ENCODE measurements around the gene SLC7A1. TPM values are rescaled to one million over a fixed set of nuclear protein-coding genes. Genes with fewer than 3 reads are reported as not detected.

The SLC7A1 gene
- total RNA-seq, 2 experiments from 2014 or later: 106 to 114 TPM

DNA sequence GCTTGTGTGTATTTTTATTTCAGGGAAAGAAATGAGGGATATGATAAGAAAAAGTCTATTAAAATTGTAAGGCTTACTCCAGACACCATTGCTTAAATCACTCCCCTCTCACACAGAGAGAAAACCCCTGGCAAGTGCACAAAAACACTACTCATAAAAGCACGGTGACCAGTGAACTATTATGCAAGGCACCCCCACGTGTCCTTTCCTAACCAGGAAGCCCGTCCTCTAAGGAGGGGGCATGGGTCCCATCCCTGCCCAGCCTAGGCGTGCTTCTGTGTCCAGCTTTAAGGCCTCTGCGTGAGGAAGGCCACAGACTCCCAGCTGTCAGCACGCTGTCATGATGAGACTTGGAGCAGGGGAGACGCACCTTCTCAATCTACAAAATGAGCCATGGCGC, 83.5 kb downstream of the SLC7A1 start:
- ChIA-PET CTCF (no interaction called here), POLR2A (no interaction called here)
- Mint-ChIP-seq H3K4me3 (no peak overlapping the region), H3K27me3 (no peaks in the 10 kb centered on the region), H3K9me3 (no peaks in the 10 kb centered on the region), H3K4me1 (ENCODE audit: low read depth) (no peaks in the 10 kb centered on the region), H3K36me3 (peaks cover 33% of the 10 kb centered on the region), H3K27ac (no peak overlapping the region)
- intact Hi-C loops (cut with micrococcal nuclease): no loop called here
- no peak for DNase-seq

DNA sequence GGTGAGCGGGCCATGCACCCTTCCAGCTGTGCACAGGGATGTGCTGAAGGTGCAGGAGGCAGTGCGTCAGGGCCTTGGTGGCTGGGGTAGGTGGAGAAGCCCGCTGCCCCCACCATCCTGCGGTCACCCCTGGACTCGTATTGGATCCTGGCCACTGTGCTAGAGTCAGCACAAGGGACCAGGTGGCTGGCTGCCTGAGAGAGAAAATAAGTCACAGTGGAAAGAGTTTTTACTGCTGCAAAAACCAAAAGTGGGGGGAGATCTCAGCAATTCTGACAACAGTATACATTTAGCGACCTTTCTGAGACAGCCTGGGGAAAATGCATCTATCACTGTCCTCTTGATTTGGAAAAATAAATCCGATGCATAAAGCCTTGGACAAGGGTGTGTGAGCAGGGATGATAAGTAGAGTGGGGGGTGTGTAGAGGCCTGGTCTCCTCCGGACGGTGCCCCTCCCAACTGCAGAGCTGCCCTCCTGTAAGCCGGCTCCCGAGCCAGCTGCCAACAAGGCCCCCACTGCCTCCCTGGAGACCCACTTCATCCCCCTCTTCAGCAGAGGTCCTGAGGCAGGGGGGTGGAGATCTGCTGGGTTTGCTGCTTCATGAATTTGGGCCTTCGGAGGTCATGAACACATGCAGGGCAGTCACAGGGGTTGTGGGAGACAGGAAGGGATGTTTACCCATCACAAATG, 84.2 kb downstream of the SLC7A1 start:
- Mint-ChIP-seq H3K36me3 (peaks cover 27% of the 10 kb centered on the region), H3K4me3 (no peak overlapping the region), H3K27ac (no peak overlapping the region), H3K9me3 (no peaks in the 10 kb centered on the region), H3K4me1 (ENCODE audit: low read depth) (no peaks in the 10 kb centered on the region), H3K27me3 (no peaks in the 10 kb centered on the region)
- DNase-seq: no peak
- ChIA-PET CTCF (no interaction called here), POLR2A (no interaction called here)
- intact Hi-C loops (cut with micrococcal nuclease): no loop called here

- H3K27me3 Mint-ChIP-seq: no peaks in the 10 kb centered on the region
- intact Hi-C loops (cut with micrococcal nuclease): no loop called here
- H3K36me3 Mint-ChIP-seq: peaks cover 22% of the 10 kb centered on the region
These were observed 84.8 kb downstream of the SLC7A1 start for GRCh38 chr13:29510651-29511084.

DNA sequence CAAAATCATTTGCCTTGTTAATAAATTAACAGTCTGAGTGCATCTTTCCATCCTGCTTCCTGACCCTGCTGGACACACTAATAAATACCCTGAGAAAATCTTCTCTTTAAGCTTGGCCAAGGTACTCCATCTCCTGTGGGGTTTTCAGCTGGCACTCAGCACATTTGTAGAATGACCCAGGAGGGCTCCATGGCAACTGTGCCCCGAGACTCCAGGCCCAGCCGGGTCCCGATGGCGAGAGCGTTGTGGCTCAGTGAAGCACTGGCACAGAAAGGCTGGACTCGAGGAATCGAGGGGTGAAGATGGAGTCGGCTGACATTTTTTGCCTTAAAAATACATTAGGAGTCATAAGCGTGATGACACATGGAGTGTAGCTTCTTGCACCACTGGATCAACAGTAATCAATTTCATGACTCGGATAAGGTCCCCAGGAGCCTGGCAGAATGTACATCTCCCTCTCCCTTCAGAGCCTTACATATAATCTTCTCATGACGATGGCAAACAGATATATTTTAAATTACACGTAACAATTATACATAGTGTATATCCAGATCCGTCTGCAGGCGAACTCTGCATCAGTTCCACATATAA, 85.4 kb downstream of the SLC7A1 start:
- H3K4me1 Mint-ChIP-seq (ENCODE audit: low read depth): no peaks in the 10 kb centered on the region
- H3K4me3 Mint-ChIP-seq: no peak overlapping the region
- intact Hi-C loops (cut with micrococcal nuclease): no loop called here
- H3K36me3 Mint-ChIP-seq: peaks cover 20% of the 10 kb centered on the region
- no peak overlapping the region for H3K27ac Mint-ChIP-seq
- no peaks in the 10 kb centered on the region for H3K9me3 Mint-ChIP-seq
- CTCF ChIA-PET: interaction anchor here (0.6 to 5.7 kb wide), 6 partner anchors 8 to 261 kb away, joined by 3 to 86 read pairs (median 18); no protein-coding TSS in a partner anchor
- POLR2A ChIA-PET: no interaction called here
- DNase-seq: no peak
- H3K27me3 Mint-ChIP-seq: no peaks in the 10 kb centered on the region

More at GRCh38 chr13:29510651-29511084, 84.8 kb downstream of the SLC7A1 start:
- H3K4me3 Mint-ChIP-seq: no peak overlapping the region
- no peaks in the 10 kb centered on the region for H3K4me1 Mint-ChIP-seq (ENCODE audit: low read depth)
- CTCF ChIA-PET: interaction anchor here (2.2 to 3.3 kb wide), 3 partner anchors 7 to 204 kb away, joined by 6 to 36 read pairs (median 25); no protein-coding TSS in a partner anchor
- H3K9me3 Mint-ChIP-seq: no peaks in the 10 kb centered on the region
- DNase-seq: no peak
- no peak overlapping the region for H3K27ac Mint-ChIP-seq
- POLR2A ChIA-PET: no interaction called here

DNA sequence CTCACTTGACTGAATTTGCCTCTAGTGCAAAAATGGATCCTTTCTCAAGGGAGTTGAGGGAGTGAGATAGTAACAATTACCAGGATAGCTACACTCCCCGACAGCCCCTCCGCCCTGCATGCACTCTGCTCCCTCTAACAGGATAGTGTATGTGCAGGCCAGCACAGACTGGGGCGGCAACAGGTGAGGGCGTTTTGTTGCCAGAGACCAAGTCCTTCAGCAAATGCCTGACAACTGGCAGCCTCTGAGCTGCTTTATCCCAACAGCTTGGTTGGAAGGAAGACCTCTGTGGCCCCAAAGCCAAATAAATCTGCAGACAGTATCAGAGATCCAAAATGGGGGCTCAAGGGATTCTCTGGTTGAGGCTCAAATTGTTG, 86.6 kb downstream of the SLC7A1 start:
- ChIA-PET CTCF (interaction anchor here (0.6 to 5.7 kb wide), 34 partner anchors 9 to 606 kb away, joined by 3 to 86 read pairs (median 6); partner anchors contain the start of gene SLC7A1), POLR2A (no interaction called here)
- no peak for DNase-seq
- Mint-ChIP-seq H3K4me3 (no peak overlapping the region), H3K36me3 (peaks cover 18% of the 10 kb centered on the region), H3K27ac (no peak overlapping the region), H3K4me1 (ENCODE audit: low read depth) (no peaks in the 10 kb centered on the region), H3K27me3 (no peaks in the 10 kb centered on the region), H3K9me3 (no peaks in the 10 kb centered on the region)
- intact Hi-C loops (cut with micrococcal nuclease): loop anchor here (1.0 kb wide), 2 partner anchors 199 to 604 kb away; no protein-coding TSS in a partner anchor

DNA sequence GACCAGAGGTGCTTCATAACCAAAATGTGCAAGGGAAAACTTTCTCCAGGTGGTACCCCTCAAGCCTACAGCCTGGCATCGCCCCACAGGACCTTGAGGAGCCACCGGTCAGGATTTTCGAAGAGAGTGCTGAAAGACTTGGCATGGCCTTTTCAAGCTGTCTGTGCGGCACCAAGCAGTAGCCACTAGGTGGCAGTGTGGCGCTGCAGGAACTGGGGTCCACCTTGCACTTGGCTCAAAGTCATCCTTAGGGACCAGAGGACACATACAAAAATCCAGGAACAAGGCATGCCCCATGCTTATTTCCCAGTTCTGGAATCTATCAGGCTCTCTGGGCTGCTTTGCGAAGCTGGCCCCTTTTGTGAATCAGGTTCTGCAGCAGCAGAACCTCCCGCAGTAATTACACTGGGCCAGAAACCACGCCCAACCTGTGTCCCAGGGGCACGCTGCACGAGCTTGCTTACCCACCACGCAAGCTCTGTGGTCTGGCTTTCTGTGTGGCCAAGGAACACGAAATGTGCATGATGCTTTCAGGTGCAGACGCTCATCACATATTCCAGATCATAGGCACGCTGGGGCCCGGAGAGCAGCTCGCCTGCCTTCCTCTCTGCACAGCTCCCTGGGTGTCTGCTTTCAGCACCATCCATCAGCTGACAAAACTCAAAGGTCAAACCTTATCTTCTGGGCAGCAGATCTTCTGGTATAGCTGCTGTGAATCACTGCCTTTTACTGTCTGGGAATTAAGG, 87.2 kb downstream of the SLC7A1 start:
- ChIA-PET CTCF (interaction anchor here (0.6 to 5.7 kb wide), 41 partner anchors 8 to 606 kb away, joined by 3 to 86 read pairs (median 5); partner anchors contain the start of gene SLC7A1), POLR2A (no interaction called here)
- no peak overlapping the region for H3K27ac Mint-ChIP-seq
- peaks cover 2% of the 10 kb centered on the region for H3K27me3 Mint-ChIP-seq
- intact Hi-C loops (cut with micrococcal nuclease): loop anchor here (1.0 kb wide), 2 partner anchors 200 to 605 kb away; no protein-coding TSS in a partner anchor
- peaks cover 14% of the 10 kb centered on the region for H3K36me3 Mint-ChIP-seq
- DNase-seq: peak; percentile 82
- no peaks in the 10 kb centered on the region for H3K4me1 Mint-ChIP-seq (ENCODE audit: low read depth)
- H3K9me3 Mint-ChIP-seq: no peaks in the 10 kb centered on the region
- H3K4me3 Mint-ChIP-seq: no peak overlapping the region

DNA sequence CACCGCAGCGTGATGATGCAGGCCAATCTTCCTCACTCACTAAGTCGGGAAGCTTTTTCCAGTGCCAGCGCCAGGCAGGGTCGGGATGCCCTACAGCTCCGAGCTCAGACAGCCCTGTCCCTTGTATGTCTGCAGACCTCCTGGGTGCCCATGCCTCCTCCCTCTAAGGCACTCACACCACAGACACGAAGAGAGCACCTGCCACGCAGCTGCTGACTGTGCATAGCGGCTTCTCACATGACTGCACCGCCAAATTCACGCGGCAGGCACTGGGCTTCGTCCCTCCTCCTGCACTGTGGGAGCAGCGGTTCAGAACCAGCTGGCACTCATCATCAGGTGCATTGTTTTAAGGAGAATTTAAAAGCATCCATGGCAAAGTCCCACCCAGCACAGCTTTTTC, 88.1 kb downstream of the SLC7A1 start:
- Mint-ChIP-seq H3K36me3 (peaks cover 11% of the 10 kb centered on the region), H3K27me3 (peaks cover 4% of the 10 kb centered on the region), H3K4me1 (ENCODE audit: low read depth) (no peaks in the 10 kb centered on the region), H3K4me3 (no peak overlapping the region), H3K9me3 (no peaks in the 10 kb centered on the region), H3K27ac (no peak overlapping the region)
- DNase-seq: no peak
- POLR2A ChIA-PET: no interaction called here
- intact Hi-C loops (cut with micrococcal nuclease): no loop called here
- CTCF ChIA-PET: interaction anchor here (0.8 to 5.7 kb wide), 16 partner anchors 10 to 607 kb away, joined by 3 to 86 read pairs (median 12); no protein-coding TSS in a partner anchor

- H3K27me3 Mint-ChIP-seq: peaks cover 6% of the 10 kb centered on the region
- no peak overlapping the region for H3K4me3 Mint-ChIP-seq
- ChIA-PET CTCF (interaction anchor here (1.3 to 5.7 kb wide), 3 partner anchors 203 to 607 kb away, joined by 6 to 86 read pairs (median 13); no protein-coding TSS in a partner anchor), POLR2A (interaction anchor here (0.7 kb wide), 1 partner anchor 12 kb away, joined by 3 read pairs; no protein-coding TSS in a partner anchor)
- intact Hi-C loops (cut with micrococcal nuclease): no loop called here
- H3K27ac Mint-ChIP-seq: no peak overlapping the region
- H3K36me3 Mint-ChIP-seq: peaks cover 2% of the 10 kb centered on the region
- no peaks in the 10 kb centered on the region for H3K4me1 Mint-ChIP-seq (ENCODE audit: low read depth)
- DNase-seq: no peak
- H3K9me3 Mint-ChIP-seq: no peaks in the 10 kb centered on the region
These were observed 89.5 kb downstream of the SLC7A1 start for GRCh38 chr13:29505950-29506349.

DNA sequence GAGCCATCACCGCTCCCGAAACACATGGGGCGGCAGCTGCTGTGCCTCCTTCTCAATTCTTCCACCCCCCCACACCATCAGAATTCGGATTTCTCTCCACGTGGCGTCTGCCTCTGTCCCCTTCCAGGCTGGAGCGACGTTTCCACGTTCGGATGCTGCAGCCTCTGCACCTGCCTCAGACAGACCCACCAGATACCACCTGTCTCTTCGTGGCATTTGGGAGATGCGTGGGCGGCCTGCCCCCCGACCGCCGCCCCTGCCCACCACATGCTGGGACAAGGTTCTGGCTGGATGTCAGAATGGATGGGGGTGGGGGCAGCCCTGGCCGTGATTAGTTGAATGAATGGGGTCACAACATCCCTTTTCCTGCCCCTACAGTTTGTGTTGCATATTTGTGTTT, 90.0 kb downstream of the SLC7A1 start:
- CTCF ChIA-PET: interaction anchor here (1.3 to 5.7 kb wide), 3 partner anchors 204 to 607 kb away, joined by 6 to 86 read pairs (median 13); no protein-coding TSS in a partner anchor
- Mint-ChIP-seq H3K27me3 (peaks cover 7% of the 10 kb centered on the region), H3K27ac (no peak overlapping the region), H3K9me3 (no peaks in the 10 kb centered on the region), H3K4me3 (no peak overlapping the region), H3K36me3 (peaks cover 2% of the 10 kb centered on the region), H3K4me1 (ENCODE audit: low read depth) (no peaks in the 10 kb centered on the region)
- intact Hi-C loops (cut with micrococcal nuclease): no loop called here
- POLR2A ChIA-PET: interaction anchor here (0.7 kb wide), 1 partner anchor 13 kb away, joined by 3 read pairs; no protein-coding TSS in a partner anchor
- no peak for DNase-seq

DNA sequence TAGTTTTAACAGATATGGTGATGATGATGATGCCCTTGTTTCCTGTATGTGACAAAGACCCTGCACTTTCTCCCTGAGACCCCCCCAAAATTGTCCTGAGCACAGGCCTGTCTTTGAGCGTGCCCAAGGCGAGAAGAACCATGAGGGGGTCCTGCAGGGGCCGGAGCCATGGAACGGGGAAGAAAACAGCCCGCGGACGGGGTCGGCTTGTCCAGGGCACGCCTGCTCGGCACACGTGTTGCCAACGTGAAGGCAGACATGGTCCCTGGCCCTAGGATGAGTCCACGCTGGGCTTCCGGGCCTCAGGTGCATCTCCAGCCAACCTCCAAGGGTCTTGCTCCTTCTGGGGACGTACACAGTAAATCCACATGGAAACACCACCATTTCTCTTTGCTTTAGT, 90.8 kb downstream of the SLC7A1 start:
- H3K4me1 Mint-ChIP-seq (ENCODE audit: low read depth): no peaks in the 10 kb centered on the region
- no peak overlapping the region for H3K27ac Mint-ChIP-seq
- intact Hi-C loops (cut with micrococcal nuclease): no loop called here
- no peak overlapping the region for H3K4me3 Mint-ChIP-seq
- ChIA-PET POLR2A (no interaction called here), CTCF (interaction anchor here (1.3 to 5.7 kb wide), 2 partner anchors 205 to 209 kb away, joined by 6 to 86 read pairs; no protein-coding TSS in a partner anchor)
- peaks cover 8% of the 10 kb centered on the region for H3K27me3 Mint-ChIP-seq
- no peaks in the 10 kb centered on the region for H3K9me3 Mint-ChIP-seq
- H3K36me3 Mint-ChIP-seq: peaks cover 2% of the 10 kb centered on the region
- no peak for DNase-seq

DNA sequence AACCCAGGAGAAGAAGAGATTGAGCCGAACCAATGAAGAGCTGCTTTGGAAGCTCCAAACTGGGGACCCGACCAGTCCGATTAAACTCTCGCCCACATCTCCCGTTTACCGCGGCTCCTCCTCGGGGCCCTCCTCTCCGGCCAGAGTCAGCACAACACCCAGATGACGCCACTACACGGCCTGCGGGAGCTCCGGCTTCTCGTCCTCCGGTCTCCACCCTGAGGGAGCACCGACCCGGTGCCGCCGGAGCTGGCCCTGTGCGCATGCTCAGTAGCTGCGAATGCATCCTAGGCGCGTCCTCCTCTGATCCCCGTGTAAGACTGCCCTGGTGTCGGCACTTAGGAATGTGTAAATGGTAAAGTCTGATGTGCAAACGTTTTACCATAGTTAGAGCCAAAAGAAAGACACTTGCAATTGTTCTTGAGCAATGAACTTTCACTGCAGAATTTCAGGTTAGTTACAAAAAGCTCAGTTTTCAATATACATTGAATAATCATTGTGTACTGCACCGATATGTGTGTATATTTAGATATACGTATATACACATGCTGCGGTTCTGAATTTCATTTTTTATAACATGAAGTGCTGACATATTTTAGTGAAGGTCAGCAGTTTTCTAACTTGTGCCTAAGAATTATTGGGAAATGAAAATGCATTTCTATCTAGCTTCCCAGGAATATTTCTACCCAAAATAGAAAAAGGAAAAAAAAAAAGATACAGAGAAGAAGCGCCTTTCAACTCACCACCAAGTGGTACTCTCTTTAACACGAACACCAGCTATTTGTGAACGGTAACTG, 92.2 kb downstream of the SLC7A1 start:
- CTCF ChIA-PET: interaction anchor here (0.6 to 1.3 kb wide), 2 partner anchors 27 to 204 kb away, joined by 3 read pairs; no protein-coding TSS in a partner anchor
- intact Hi-C loops (cut with micrococcal nuclease): no loop called here
- POLR2A ChIA-PET: no interaction called here
- DNase-seq: no peak
- H3K9me3 Mint-ChIP-seq: no peaks in the 10 kb centered on the region
- H3K4me1 Mint-ChIP-seq (ENCODE audit: low read depth): no peaks in the 10 kb centered on the region
- peaks cover 8% of the 10 kb centered on the region for H3K27me3 Mint-ChIP-seq
- no peaks in the 10 kb centered on the region for H3K36me3 Mint-ChIP-seq
- H3K4me3 Mint-ChIP-seq: no peak overlapping the region
- H3K27ac Mint-ChIP-seq: no peak overlapping the region

All from activated CD4-positive, alpha-beta memory T cell treated with anti-CD3 and anti-CD28 coated beads for 36 hours (primary cell).